HG03520 (cell line): Measurements from ENCODE around the gene HOXB7.

ENCODE experiments used
- ATAC-seq: cut with Tn5 transposase; IDR thresholded peaks from one replicate; pipeline ENCODE4 v1.9.1; 2021; ENCODE audit warnings: mild to moderate bottlenecking, moderate library complexity; ENCODE audit not compliant: unreplicated experiment

Gene HOXB7

GRCh38 chr17:48569674-48570324 is 41.0 kb downstream of the HOXB7 start:
- no peak for ATAC-seq

- ATAC-seq: no peak
These were observed 41.6 kb downstream of the HOXB7 start for GRCh38 chr17:48569240-48569582.

DNA sequence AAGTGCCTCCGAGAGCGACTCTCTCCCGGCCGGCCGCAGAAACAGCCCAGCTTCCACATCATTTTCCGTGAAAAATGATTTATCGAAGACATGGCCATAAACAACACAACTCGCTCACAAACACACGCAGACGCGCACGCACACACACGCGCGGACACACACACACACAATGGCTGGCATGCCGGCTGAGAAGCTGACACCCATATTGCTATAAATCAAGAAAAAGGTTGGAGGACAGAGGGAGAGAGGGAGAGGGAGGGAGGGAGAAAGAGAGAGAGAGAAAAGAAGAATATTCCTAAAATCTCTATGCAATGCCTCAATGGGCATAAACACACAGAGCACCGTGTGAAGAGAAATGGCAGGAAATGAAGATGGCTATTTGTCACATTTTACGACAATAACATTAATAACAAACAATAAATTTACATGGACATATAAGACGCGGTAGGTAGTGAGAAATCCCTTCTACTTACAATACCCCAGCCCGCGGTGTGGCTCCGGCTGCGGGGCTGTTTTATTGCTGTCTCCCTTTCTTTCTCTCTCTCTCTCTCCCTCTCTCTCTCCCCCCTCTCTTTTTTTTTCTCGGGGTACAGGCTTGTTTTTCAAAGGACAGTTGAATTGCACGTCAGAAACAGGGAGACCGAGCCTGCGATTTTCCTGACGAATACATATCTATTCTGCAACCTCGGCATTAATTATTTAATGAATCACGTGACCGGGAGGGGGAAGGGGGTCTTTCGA is 42.1 kb downstream of the HOXB7 start:
- ATAC-seq: no peak

- ATAC-seq: no peak
These were observed 43.0 kb downstream of the HOXB7 start for GRCh38 chr17:48567646-48568354.

DNA sequence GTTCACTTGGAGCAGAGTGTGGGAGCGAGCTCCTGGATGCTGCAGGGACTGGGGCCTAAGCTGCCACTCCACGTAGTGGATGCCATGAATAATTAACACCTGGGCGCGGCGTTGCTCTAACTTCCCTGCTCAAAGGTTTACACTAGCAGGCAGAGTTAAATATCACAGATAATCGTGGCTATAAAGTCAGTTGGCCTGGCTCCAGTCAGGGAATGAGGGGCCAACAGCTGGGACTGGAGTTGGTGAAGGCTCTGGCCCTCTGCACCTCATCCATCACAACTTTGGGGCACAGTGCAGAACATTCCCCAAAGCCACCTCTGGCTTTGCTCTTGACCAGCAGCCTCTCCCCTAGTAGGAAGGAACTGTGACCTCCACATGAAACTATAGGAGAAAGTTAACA is 43.6 kb downstream of the HOXB7 start:
- no peak for ATAC-seq

DNA sequence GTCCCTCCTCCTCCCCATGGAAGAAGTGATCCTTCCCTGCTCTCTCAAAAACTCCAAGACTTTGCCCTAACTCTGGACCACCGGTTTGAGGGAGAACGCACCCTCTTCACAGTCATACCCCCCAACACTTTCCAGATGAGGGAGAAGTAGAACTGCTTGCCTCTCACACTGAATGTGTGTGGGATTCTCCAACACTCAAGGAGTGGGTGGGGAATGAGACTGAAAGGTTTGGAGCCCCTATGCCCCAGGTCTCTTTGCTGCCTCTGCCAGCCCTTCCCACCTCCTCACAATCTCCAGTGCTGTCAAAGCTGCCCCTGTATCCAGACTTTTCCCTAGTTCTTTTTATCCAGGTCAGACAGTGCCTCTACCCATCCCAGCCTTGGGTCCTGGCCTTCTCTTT is 44.1 kb downstream of the HOXB7 start:
- no peak for ATAC-seq

DNA sequence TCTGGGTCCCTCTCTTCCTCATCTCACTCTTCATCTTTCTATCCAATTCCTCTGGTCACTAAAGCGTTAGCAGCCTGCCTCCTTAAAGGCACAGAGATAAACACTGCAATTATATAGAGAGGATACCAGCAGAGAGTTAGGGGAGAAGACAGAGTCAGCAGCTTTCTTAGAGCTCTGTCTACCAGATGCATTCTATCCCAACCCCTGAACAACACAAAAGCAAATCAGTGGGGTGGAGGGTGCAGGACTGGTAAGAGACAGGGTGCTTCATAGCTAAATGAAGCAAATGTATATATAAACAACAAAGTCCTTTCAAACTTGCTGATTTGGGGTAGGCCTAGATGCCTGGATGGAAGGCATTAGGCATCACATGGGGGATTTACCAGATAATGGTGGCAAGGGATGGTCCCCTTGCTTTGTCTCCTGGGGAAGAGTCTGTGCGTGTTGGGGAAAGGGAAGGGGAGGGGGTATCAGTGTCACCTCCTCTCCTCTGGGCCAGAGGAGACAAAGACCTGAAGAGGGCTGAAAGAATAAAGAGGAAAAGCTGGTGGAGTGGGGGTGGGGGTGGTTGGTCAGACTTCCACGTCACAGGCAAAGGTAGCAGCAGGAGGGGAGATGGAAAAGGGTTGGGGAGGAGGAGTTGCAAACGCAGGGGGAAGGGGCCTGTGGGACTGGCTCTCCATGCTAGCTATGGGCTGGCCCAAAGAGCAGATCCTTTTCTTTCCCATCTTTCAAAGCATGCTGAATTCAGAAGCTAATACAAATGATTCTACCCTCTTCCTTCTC is 44.7 kb downstream of the HOXB7 start:
- no peak for ATAC-seq

GRCh38 chr17:48565022-48565554 is 45.7 kb downstream of the HOXB7 start:
- ATAC-seq: no peak

- no peak for ATAC-seq
These were observed 46.4 kb downstream of the HOXB7 start for GRCh38 chr17:48564188-48565021.

DNA sequence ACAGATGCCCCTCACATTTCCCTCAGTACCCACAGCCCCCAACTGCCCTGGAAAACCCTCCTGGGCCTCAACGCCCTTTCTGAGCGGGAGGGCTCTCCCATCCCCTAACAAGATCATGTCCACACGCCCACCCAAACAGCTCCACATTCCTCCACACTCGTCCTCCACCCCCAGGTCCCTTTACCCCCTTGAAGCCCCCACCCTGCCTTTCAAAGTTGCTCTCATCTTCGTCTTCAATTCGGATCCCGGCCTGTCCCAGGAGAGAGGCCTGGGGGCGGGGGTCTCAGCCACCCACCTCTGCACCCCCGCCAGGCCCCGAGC is 47.0 kb downstream of the HOXB7 start:
- ATAC-seq: no peak

- no peak for ATAC-seq
These were observed 47.4 kb downstream of the HOXB7 start for GRCh38 chr17:48563385-48563838.

- ATAC-seq: no peak
These were observed 47.9 kb downstream of the HOXB7 start for GRCh38 chr17:48562934-48563333.

GRCh38 chr17:48561884-48562810 is 48.7 kb downstream of the HOXB7 start:
- ATAC-seq: no peak

- no peak for ATAC-seq
These were observed 50.7 kb downstream of the HOXB7 start for GRCh38 chr17:48559840-48560817.

DNA sequence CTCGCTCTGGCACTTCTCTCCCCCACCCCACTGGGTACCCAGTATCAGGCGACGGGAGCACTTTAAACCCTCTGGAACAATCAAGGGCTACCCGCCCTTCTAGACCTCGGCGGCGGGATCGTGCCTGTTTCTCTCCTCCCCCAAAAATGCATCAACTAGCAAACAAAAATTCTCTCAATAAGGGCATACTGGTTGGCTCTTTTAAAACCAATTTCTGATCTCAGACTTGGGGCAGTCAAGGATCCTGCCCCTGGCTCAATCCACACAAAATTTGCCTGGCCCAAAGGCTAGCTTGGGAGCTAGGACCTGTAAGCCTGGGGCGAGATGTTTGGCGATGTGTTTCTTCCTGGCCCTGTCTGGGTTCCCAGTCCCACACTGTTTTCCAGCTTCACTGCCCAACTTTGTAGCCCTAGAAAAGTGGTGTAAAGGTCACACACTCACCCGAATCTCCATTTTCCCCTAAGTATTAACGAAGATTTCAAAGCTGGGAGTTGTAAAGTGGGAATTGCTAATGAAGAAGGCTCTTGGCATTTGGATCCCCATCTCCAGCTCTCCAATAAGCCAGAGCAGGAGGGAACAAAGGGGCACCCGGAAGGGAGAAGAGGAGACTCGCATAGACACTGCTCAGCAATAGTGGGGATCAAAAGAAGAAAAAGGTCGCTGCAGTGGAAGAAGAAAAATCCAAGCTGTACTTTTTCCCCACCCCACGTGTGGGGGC is 51.5 kb downstream of the HOXB7 start:
- ATAC-seq: no peak

DNA sequence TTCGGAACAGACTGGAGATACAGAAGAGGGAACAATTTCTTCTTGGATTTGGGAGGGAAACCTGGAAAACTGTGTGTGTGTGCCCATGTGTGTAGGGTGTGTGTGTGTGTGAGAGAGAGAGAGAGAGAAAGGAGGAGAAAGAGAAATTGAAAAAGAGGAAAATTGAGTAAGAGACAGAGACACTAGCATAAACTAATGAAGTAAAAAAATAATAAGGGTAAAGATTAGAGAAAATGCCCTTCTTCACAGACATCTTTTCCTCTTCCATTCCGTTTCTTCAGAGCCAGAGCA is 52.0 kb downstream of the HOXB7 start:
- no peak for ATAC-seq

DNA sequence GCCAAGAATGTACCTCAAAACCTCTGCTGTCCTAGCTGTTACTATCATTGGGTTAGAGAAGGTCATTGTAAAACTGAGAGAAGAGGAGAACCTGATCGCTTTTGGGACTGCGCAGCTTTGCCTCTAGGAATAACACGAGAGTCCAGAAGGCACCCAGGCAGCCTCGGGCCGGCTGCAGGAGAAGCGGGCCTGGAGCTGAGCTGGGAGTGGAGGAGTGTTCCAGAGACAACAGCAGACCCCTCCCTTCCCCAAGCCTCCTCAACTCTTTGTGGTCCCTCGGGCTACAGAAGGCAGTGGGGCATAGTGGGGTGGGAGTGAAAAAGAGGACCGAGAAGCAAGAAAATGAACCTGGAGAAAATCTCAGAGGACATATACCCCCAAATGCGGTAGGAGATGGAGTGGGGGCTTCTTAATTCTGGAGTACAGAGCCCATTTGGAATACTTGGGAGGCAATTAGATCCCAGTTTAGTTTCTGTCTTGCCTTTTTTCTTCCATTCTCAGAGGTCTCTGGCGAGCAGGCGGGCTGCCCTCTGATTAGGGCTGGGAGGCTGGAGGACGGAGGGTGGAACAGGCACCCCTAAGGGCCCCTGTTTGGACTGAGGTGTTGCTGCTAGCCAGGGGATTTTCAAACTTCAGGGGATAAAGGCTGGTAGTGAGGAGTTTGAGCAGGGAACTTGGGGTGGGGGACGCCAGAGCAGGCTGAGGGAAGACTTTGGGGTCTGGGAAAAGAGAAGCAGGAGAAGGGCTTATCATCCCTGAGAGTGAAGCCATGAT is 52.6 kb downstream of the HOXB7 start:
- no peak for ATAC-seq
